K562 (cell line): ENCODE measurements around the gene YTHDC2. TPM values are rescaled to one million over a fixed set of nuclear protein-coding genes. Genes with fewer than 3 reads are reported as not detected.

ENCODE experiments used
- CBFA2T2 ChIP-seq: fragments of 450-650 bp; conservative IDR thresholded peaks from 2 replicates; pipeline ENCODE4 v1.6.1; 2017; ENCODE audit warnings: mild to moderate bottlenecking
- ESRRA ChIP-seq: fragments of 450-650 bp; IDR thresholded peaks from 2 replicates; pipeline ENCODE4 v1.6.1; 2014; ENCODE audit warnings: low read depth, mild to moderate bottlenecking, moderate library complexity, borderline replicate concordance
- ETV6 ChIP-seq, 3 experiments: fragments of 150-350 bp in 1 of 3; sonication (generic) in 1 of 3; formaldehyde crosslinking in 1 of 3; IDR thresholded peaks; 2 replicates each; pipeline versions ENCODE4 v1.6.1 to v1.8.0; 2014 to 2022; ENCODE audit warnings: borderline replicate concordance in 2 of 3, low read depth in 2 of 3, antibody characterized with exemption in 1 of 3, low read length in 1 of 3, mild to moderate bottlenecking in 1 of 3, missing genetic modification reagents in 1 of 3
- FOS ChIP-seq: IDR thresholded peaks from 3 replicates; pipeline ENCODE4 v1.6.1; 2011; ENCODE audit not compliant: insufficient read length; ENCODE audit errors: extremely low read depth
- GATAD2B ChIP-seq: fragments of 450-650 bp; IDR thresholded peaks from 2 replicates; pipeline ENCODE4 v1.6.1; 2017; ENCODE audit warnings: mild to moderate bottlenecking, borderline replicate concordance
- HLTF ChIP-seq: fragments of 450-650 bp; IDR thresholded peaks from 2 replicates; pipeline ENCODE4 v1.6.1; 2016
- HMG20A ChIP-seq: fragments of 450-650 bp; formaldehyde crosslinking; conservative IDR thresholded peaks from 2 replicates; pipeline ENCODE4 v1.4.0; 2020; ENCODE audit warnings: mild to moderate bottlenecking, mixed read lengths
- JUNB ChIP-seq: fragments of 450-650 bp; formaldehyde crosslinking; conservative IDR thresholded peaks from 2 replicates; pipeline ENCODE4 v1.4.0; 2020; ENCODE audit warnings: mild to moderate bottlenecking
- MEF2D ChIP-seq: conservative IDR thresholded peaks from 2 replicates; pipeline ENCODE4 v1.6.1; 2016; ENCODE audit warnings: low read depth, missing genetic modification characterization, missing compliant biosample characterization
- NCOA2 ChIP-seq, 2 experiments: fragments of 450-650 bp; IDR thresholded peaks; 2 replicates each; pipeline ENCODE4 v1.6.1; 2018; ENCODE audit warnings: mild to moderate bottlenecking in 2 of 2, moderate library complexity in 1 of 2; ENCODE audit not compliant: partially characterized antibody in 2 of 2
- PHF8 ChIP-seq: fragments of 200-600 bp; sonication (generic); IDR thresholded peaks from 2 replicates; pipeline ENCODE4 v1.6.1; 2012; ENCODE audit warnings: mixed run types, mild to moderate bottlenecking, inconsistent platforms, low read length, moderate library complexity, borderline replicate concordance
- RBM22 ChIP-seq: fragments of 200-400 bp; formaldehyde crosslinking; IDR thresholded peaks from 2 replicates; pipeline ENCODE4 v1.6.1; 2018; ENCODE audit warnings: low read length, low read depth; ENCODE audit not compliant: poor library complexity, severe bottlenecking
- SAFB2 ChIP-seq: fragments of 200-400 bp; formaldehyde crosslinking; IDR thresholded peaks from 2 replicates; pipeline ENCODE4 v1.6.1; 2018; ENCODE audit warnings: borderline replicate concordance, low read length, low read depth, moderate library complexity; ENCODE audit not compliant: severe bottlenecking
- SMARCA4 ChIP-seq: fragments of 450-650 bp; IDR thresholded peaks from 2 replicates; pipeline ENCODE4 v1.6.1; 2016
- SNIP1 ChIP-seq: fragments of 450-650 bp; IDR thresholded peaks from 2 replicates; pipeline ENCODE4 v1.7.1; 2017; ENCODE audit warnings: low read depth, mild to moderate bottlenecking
- SPI1 ChIP-seq: IDR thresholded peaks from 2 replicates; pipeline ENCODE4 v1.6.1; 2011; ENCODE audit warnings: low read depth, low read length, control low read depth, borderline replicate concordance
- ZEB2 ChIP-seq: fragments of 450-650 bp; IDR thresholded peaks from 2 replicates; pipeline ENCODE4 v1.6.1; 2016
- ZNF174 ChIP-seq: fragments of 250-450 bp; sonication (Bioruptor Pico); IDR thresholded peaks from 2 replicates; pipeline ENCODE4 v1.4.0; 2020; ENCODE audit warnings: mild to moderate bottlenecking
- ZNF224 ChIP-seq: sonication (generic); formaldehyde crosslinking; IDR thresholded peaks from 2 replicates; pipeline ENCODE4 v1.8.0; 2022; ENCODE audit warnings: mild to moderate bottlenecking, missing genetic modification reagents
- polyA plus RNA-seq, 8 experiments: library from polyadenylated mRNA; depleted of rRNA in 4 of 8; stranded (reverse) in 5 of 8; unstranded in 3 of 8; fragments of >200 nt; fragmentation: Nextera tagmentation in 2 of 8; fragmentation: Illumina TruSeq in 1 of 8; extraction: Ambion mirVana in 2 of 8; extraction: Trizol in 1 of 8; gene quantifications; 2 replicates each; pipeline versions ENCODE4 v1.2.1 to v1.2.3, GENCODE V29; 2011 to 2014; ENCODE audit warnings: inconsistent platforms in 1 of 8, missing spikeins in 1 of 8
- total RNA-seq, 7 experiments: library from RNA; depleted of rRNA in 6 of 7; stranded (reverse); fragments of >200 nt in 6 of 7; fragmentation: Illumina TruSeq in 2 of 7; extraction: Trizol in 2 of 7; gene quantifications; 2 replicates each; pipeline versions ENCODE4 v1.2.1 to v1.2.3, GENCODE V29; 2011 to 2021; ENCODE audit warnings: low replicate concordance in 1 of 7
- TF ChIP-seq, protein P1 (sequence below), 3 experiments: IDR thresholded peaks in 2 of 3; conservative IDR thresholded peaks in 1 of 3; 2 replicates each; pipeline ENCODE4 v1.5.1; 2011 to 2012; ENCODE audit warnings: low read length in 3 of 3, mild to moderate bottlenecking in 3 of 3, control low read depth in 2 of 3, improper control_type of control experiment in 1 of 3, inconsistent platforms in 1 of 3, low read depth in 1 of 3, mixed read lengths in 1 of 3, moderate library complexity in 1 of 3; ENCODE audit not compliant: insufficient read depth in 2 of 3
- TF ChIP-seq, protein P2 (sequence below): fragments of 250-450 bp; sonication (Bioruptor Pico); IDR thresholded peaks from 2 replicates; pipeline ENCODE4 v1.8.0; 2021; ENCODE audit warnings: moderate library complexity, mild to moderate bottlenecking, inconsistent platforms
- TF ChIP-seq, protein P3 (sequence below): fragments of 450-650 bp; IDR thresholded peaks from 2 replicates; pipeline ENCODE4 v1.6.1; 2016; ENCODE audit warnings: mild to moderate bottlenecking
- TF ChIP-seq, protein P4 (sequence below): fragments of 250-450 bp; sonication (Bioruptor Pico); IDR thresholded peaks from 2 replicates; pipeline ENCODE4 v1.9.0; 2021; ENCODE audit warnings: mild to moderate bottlenecking, inconsistent platforms

The YTHDC2 gene
- total and polyA plus RNA-seq, 9 of the 15 experiments (the other 6 are each of a cell fraction or from before 2014, with no cell fraction given), result 2.7 to 21.6 (median 15.9) TPM

DNA sequence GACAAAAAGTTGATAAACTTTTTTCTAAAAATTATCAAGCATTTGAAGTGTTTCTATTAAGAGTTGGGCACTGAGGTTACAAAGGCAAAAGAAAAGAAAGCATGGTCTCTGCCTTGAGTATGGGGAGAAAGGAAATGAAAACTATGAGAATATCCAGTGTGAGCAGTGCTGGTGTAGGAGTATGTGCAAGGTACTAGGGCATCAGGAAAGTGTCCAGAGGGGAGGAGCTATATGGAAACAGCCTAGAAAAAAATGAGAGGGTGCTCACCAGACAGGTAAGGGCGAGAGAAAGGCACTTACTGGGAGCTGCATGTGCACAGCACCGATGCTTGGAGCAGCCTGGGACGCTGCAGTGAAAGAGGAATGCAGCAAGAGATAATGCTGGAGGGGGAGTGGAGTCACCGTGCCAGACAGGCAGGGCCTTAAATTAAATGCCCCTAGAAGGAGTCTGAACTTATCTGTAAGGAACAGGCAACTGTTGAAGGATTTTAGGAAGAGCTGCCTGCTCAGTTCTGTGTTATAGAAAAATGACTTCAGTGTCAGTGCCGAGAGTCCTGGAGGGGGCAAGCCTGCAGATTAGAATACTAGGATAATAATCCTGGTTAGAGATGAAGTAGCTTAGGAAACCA, 39.3 kb upstream of the YTHDC2 start (continued):
- TF ChIP-seq SNIP1, result no peak
- no peak for TF ChIP-seq HLTF
- TF ChIP-seq JUNB (CRISPR knock-in tag), result no peak
- no peak for TF ChIP-seq RBM22
- TF ChIP-seq, protein P1, sequence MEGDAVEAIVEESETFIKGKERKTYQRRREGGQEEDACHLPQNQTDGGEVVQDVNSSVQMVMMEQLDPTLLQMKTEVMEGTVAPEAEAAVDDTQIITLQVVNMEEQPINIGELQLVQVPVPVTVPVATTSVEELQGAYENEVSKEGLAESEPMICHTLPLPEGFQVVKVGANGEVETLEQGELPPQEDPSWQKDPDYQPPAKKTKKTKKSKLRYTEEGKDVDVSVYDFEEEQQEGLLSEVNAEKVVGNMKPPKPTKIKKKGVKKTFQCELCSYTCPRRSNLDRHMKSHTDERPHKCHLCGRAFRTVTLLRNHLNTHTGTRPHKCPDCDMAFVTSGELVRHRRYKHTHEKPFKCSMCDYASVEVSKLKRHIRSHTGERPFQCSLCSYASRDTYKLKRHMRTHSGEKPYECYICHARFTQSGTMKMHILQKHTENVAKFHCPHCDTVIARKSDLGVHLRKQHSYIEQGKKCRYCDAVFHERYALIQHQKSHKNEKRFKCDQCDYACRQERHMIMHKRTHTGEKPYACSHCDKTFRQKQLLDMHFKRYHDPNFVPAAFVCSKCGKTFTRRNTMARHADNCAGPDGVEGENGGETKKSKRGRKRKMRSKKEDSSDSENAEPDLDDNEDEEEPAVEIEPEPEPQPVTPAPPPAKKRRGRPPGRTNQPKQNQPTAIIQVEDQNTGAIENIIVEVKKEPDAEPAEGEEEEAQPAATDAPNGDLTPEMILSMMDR (IDR thresholded peaks at IDR 0.05 in 2 of 3, conservative IDR thresholded peaks at IDR 0.05 in 1 of 3; ENCODE audit: insufficient read depth in 2 of 3, low read depth in 1 of 3, low read length in 3 of 3), result no peak
- TF ChIP-seq SAFB2, result no peak
- TF ChIP-seq FOS, result no peak
- TF ChIP-seq MEF2D, result no peak
- TF ChIP-seq CBFA2T2, result peak; percentile 93
- TF ChIP-seq ZNF224 (CRISPR knock-in tag), result no peak
- no peak for TF ChIP-seq ETV6 (IDR thresholded peaks at IDR 0.05; ENCODE audit: borderline replicate concordance in 1 of 2, low read depth in 2 of 2, low read length in 1 of 2)
- TF ChIP-seq ETV6 (CRISPR knock-in tag; IDR thresholded peaks at IDR 0.05; ENCODE audit: borderline replicate concordance), result no peak
- no peak for TF ChIP-seq HMG20A (CRISPR knock-in tag)
- no peak for TF ChIP-seq PHF8
- no peak for TF ChIP-seq SPI1
- TF ChIP-seq ZNF174 (CRISPR knock-in tag), result no peak
- TF ChIP-seq, protein P2, sequence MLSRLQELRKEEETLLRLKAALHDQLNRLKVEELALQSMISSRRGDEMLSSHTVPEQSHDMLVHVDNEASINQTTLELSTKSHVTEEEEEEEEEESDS, result no peak
- TF ChIP-seq, protein P3, sequence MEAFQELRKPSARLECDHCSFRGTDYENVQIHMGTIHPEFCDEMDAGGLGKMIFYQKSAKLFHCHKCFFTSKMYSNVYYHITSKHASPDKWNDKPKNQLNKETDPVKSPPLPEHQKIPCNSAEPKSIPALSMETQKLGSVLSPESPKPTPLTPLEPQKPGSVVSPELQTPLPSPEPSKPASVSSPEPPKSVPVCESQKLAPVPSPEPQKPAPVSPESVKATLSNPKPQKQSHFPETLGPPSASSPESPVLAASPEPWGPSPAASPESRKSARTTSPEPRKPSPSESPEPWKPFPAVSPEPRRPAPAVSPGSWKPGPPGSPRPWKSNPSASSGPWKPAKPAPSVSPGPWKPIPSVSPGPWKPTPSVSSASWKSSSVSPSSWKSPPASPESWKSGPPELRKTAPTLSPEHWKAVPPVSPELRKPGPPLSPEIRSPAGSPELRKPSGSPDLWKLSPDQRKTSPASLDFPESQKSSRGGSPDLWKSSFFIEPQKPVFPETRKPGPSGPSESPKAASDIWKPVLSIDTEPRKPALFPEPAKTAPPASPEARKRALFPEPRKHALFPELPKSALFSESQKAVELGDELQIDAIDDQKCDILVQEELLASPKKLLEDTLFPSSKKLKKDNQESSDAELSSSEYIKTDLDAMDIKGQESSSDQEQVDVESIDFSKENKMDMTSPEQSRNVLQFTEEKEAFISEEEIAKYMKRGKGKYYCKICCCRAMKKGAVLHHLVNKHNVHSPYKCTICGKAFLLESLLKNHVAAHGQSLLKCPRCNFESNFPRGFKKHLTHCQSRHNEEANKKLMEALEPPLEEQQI, result no peak
- TF ChIP-seq NCOA2 (IDR thresholded peaks at IDR 0.05; ENCODE audit: partially characterized antibody in 2 of 2), result peak in 1 of 2 experiments; percentile 15
- TF ChIP-seq SMARCA4, result peak; percentile 88
- 0 out of 2 replicates have a peak, but pooled peaks have one; percentile 13 for TF ChIP-seq GATAD2B
- TF ChIP-seq ESRRA, result no peak
- TF ChIP-seq ZEB2, result no peak
- TF ChIP-seq, protein P4, sequence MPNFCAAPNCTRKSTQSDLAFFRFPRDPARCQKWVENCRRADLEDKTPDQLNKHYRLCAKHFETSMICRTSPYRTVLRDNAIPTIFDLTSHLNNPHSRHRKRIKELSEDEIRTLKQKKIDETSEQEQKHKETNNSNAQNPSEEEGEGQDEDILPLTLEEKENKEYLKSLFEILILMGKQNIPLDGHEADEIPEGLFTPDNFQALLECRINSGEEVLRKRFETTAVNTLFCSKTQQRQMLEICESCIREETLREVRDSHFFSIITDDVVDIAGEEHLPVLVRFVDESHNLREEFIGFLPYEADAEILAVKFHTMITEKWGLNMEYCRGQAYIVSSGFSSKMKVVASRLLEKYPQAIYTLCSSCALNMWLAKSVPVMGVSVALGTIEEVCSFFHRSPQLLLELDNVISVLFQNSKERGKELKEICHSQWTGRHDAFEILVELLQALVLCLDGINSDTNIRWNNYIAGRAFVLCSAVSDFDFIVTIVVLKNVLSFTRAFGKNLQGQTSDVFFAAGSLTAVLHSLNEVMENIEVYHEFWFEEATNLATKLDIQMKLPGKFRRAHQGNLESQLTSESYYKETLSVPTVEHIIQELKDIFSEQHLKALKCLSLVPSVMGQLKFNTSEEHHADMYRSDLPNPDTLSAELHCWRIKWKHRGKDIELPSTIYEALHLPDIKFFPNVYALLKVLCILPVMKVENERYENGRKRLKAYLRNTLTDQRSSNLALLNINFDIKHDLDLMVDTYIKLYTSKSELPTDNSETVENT (CRISPR knock-in tag), result no peak
